ENCODE data around the gene EFEMP1. TPM values are rescaled to one million over a fixed set of nuclear protein-coding genes. Genes with fewer than 3 reads are reported as not detected.

Gene EFEMP1, protein sequence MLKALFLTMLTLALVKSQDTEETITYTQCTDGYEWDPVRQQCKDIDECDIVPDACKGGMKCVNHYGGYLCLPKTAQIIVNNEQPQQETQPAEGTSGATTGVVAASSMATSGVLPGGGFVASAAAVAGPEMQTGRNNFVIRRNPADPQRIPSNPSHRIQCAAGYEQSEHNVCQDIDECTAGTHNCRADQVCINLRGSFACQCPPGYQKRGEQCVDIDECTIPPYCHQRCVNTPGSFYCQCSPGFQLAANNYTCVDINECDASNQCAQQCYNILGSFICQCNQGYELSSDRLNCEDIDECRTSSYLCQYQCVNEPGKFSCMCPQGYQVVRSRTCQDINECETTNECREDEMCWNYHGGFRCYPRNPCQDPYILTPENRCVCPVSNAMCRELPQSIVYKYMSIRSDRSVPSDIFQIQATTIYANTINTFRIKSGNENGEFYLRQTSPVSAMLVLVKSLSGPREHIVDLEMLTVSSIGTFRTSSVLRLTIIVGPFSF
- total RNA-seq, result not detected in 2 replicates

DNA sequence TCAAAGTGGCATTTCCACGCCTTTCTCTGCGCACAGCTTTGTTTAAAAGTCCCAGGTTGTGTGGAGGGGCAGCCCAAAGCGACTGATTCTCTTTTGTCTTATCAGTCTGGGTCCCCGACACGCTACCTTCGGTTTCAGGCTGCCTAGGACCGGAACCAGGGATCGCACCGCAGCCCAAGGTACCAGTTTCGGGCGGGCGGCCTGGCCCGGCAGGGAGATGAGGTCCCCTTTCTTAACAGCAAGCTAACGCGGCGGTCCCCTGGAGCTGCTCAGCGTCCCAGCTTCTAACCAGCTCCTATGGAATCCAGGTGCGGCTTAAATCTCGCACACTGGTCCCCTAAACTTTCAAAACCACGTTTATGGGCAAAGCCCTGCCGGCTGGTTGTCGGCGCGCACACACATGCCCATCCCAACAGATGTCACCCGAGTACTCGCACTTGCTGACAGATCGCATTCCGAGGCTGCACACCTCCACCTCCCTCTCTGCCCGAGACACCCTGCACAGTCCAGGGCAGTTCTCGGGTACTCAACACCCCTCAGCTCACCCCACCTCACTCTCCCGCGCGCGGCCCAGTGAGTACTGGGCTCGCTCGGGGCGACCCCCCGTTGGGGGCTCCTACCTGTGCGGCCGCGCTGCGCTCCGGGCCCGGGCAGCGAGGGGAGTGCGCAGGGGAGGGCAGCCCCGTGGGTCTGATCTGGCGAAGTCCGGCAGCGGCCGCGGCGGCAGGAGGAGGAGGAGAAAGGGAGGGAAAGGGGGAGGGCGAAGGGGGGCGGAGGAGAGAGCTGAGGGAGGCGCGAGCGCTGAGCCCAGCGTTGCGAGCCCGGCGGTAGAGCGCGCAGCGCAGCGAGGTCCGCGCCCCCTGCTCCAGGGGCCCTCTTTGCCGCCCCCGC is at the start of gene EFEMP1:
EFEMP1 (minus strand) TSS at position 692 of the 891 bp plus-strand sequence. CDS start 1,342 bp downstream, outside the sequence.
- CTCF ChIA-PET, result no interaction called here
- no peaks in the 10 kb centered on the region for H3K9me3 Mint-ChIP-seq
- peaks cover 41% of the 10 kb centered on the region for H3K27me3 Mint-ChIP-seq
- TF ChIP-seq, protein P1, sequence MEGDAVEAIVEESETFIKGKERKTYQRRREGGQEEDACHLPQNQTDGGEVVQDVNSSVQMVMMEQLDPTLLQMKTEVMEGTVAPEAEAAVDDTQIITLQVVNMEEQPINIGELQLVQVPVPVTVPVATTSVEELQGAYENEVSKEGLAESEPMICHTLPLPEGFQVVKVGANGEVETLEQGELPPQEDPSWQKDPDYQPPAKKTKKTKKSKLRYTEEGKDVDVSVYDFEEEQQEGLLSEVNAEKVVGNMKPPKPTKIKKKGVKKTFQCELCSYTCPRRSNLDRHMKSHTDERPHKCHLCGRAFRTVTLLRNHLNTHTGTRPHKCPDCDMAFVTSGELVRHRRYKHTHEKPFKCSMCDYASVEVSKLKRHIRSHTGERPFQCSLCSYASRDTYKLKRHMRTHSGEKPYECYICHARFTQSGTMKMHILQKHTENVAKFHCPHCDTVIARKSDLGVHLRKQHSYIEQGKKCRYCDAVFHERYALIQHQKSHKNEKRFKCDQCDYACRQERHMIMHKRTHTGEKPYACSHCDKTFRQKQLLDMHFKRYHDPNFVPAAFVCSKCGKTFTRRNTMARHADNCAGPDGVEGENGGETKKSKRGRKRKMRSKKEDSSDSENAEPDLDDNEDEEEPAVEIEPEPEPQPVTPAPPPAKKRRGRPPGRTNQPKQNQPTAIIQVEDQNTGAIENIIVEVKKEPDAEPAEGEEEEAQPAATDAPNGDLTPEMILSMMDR (IDR thresholded peaks at IDR 0.05), result no peak
- peaks cover 3% of the 10 kb centered on the region for H3K4me1 Mint-ChIP-seq
- no peak within 1 kb of the TSS for H3K27ac Mint-ChIP-seq
- DNase-seq (no peak), ATAC-seq (ENCODE audit: low read depth) (no peak)
- POLR2A ChIA-PET, result no interaction called here
- H3K4me3 Mint-ChIP-seq, result no peak within 1 kb of the TSS
- intact Hi-C loops (cut with micrococcal nuclease), result no loop called here
- no peaks in the 10 kb centered on the region for H3K36me3 Mint-ChIP-seq (ENCODE audit: low read depth)

DNA sequence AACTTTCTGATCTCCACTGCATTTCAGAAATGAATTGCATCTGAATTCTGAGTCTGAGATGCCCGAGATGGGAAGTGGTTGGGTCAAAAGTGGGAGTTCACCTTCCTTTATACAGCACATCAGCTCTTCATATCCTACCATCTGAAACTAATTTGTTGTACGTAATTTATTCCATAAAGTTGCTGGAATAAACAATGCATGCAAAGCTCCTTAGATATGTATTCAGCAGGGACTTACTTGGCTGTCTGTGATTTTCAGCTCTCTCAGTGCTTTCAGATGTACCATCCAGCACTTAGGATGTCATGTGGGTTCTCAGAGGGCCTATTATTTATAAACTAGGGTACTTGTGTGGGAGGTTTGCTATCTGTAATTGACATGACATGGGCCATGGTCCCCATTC is 46.9 kb upstream of the EFEMP1 start:
- TF ChIP-seq, protein P1 (IDR thresholded peaks at IDR 0.05), result no peak
- Mint-ChIP-seq H3K4me3 (no peak overlapping the region), H3K4me1 (no peaks in the 10 kb centered on the region), H3K36me3 (ENCODE audit: low read depth) (no peaks in the 10 kb centered on the region), H3K27me3 (peaks cover 17% of the 10 kb centered on the region), H3K27ac (no peak overlapping the region), H3K9me3 (peaks cover 4% of the 10 kb centered on the region)
- ChIA-PET CTCF (no interaction called here), POLR2A (no interaction called here)
- DNase-seq (no peak), ATAC-seq (ENCODE audit: low read depth) (no peak)
- intact Hi-C loops (cut with micrococcal nuclease), result no loop called here

DNA sequence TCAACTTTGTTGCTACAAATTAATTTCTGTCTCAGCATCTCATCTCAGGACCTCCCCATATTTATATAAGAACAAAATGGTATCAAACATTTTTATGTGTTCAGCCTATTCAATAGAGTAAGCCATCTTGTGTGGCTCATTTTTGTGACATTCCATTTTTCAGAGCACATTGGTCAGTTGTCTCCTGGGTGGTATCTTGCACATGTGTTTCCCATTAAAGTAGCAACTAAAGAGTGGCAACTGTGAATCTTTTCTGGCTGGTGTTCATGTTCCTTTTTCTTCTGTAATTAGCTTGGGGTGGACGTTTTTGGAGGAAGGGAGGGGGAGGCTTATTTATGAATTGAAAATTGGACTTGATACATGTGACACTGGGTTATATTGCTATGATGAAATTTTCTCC is 45.4 kb upstream of the EFEMP1 start:
- CTCF ChIA-PET, result no interaction called here
- ATAC-seq (ENCODE audit: low read depth), result no peak
- Mint-ChIP-seq H3K4me1 (no peaks in the 10 kb centered on the region), H3K27me3 (peaks cover 13% of the 10 kb centered on the region), H3K9me3 (peaks cover 4% of the 10 kb centered on the region), H3K27ac (no peak overlapping the region), H3K4me3 (no peak overlapping the region), H3K36me3 (ENCODE audit: low read depth) (no peaks in the 10 kb centered on the region)
- no peak for DNase-seq
- TF ChIP-seq, protein P1 (IDR thresholded peaks at IDR 0.05), result no peak
- intact Hi-C loops (cut with micrococcal nuclease), result loop anchor here (2.0 kb wide), 1 partner anchor 248 kb away; no protein-coding TSS in a partner anchor
- POLR2A ChIA-PET, result no interaction called here

DNA sequence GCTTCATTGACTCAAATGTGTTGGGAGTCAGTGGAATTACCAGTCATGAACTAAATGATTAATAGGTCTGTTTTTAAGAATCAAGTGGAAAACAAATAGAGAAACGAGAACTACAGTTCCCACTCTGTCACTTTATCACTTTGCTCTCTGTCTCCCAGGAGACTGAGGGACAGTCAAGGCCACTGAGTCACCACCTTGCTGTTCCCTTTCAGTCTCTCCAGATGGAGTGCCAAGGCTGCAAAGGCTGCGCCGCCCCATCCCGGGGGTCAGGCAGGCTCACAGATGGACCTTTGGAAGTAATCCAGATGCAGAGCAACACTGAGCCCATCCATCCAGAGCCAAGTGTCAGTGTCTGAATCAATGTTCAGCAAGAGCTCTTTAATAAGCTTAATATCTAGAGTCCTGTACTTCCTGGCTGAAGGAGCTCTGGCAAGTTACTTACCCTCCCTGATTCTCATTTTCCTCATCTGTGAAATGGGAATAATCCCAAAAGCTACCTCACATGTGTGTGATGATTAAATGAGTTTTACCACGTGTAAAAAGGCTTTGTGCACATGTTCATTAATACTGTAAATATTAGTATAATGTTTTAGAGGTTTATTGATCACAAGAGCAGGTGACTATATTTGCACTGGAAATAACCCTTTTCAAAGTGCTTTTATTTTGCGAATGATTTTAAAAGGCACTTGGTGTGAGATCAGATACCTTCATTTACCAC is 43.0 kb upstream of the EFEMP1 start:
- ChIA-PET CTCF (no interaction called here), POLR2A (no interaction called here)
- H3K36me3 Mint-ChIP-seq (ENCODE audit: low read depth), result no peaks in the 10 kb centered on the region

More for the DNA sequence above, 43.0 kb upstream of the EFEMP1 start:
- Mint-ChIP-seq H3K27ac (no peak overlapping the region), H3K27me3 (peaks cover 13% of the 10 kb centered on the region), H3K4me1 (no peaks in the 10 kb centered on the region), H3K9me3 (peaks cover 4% of the 10 kb centered on the region), H3K4me3 (no peak overlapping the region)
- no peak for ATAC-seq (ENCODE audit: low read depth)
- TF ChIP-seq, protein P1 (IDR thresholded peaks at IDR 0.05), result no peak
- DNase-seq, result no peak
- intact Hi-C loops (cut with micrococcal nuclease), result no loop called here

All from activated B cell treated with CpG ODN at 0.5 μM for 24 hours (primary cell).